GM23338 (cell line): Measurements from ENCODE around the gene ISY1.

Source experiments
- CREB1 ChIP-seq: fragments of 250-450 bp; sonication (Bioruptor Pico); IDR thresholded peaks from 2 replicates; pipeline ENCODE4 v1.5.0; 2020; ENCODE audit warnings: low read depth, mild to moderate bottlenecking, moderate library complexity
- EZH2 ChIP-seq: fragments of 200-600 bp; sonication (generic); IDR thresholded peaks from one replicate; pipeline ENCODE4 v1.8.0; 2017; ENCODE audit warnings: antibody characterized with exemption, mild to moderate bottlenecking, low read depth; ENCODE audit not compliant: unreplicated experiment
- EZH2phosphoT487 ChIP-seq: fragments of 200-600 bp; sonication (generic); IDR thresholded peaks from one replicate; pipeline ENCODE4 v1.8.1; 2018; ENCODE audit warnings: antibody characterized with exemption; ENCODE audit not compliant: unreplicated experiment
- NANOG ChIP-seq: IDR thresholded peaks from 2 replicates; pipeline ENCODE4 v1.6.1; 2016; ENCODE audit warnings: antibody characterized with exemption, borderline replicate concordance
- POLR2AphosphoS5 ChIP-seq: IDR thresholded peaks from 2 replicates; pipeline ENCODE4 v1.6.1; 2016; ENCODE audit warnings: antibody characterized with exemption, low read depth
- ZNF114 ChIP-seq: fragments of 250-450 bp; sonication (Bioruptor Pico); IDR thresholded peaks from 2 replicates; pipeline ENCODE4 v1.5.0; 2020; ENCODE audit warnings: mild to moderate bottlenecking, moderate library complexity
- ZNF331 ChIP-seq: fragments of 250-450 bp; sonication (Bioruptor Pico); IDR thresholded peaks from 2 replicates; pipeline ENCODE4 v1.5.0; 2020; ENCODE audit warnings: low read depth, mild to moderate bottlenecking, moderate library complexity
- TF ChIP-seq, protein P1 (sequence below): IDR thresholded peaks from one replicate; pipeline ENCODE4 v1.6.1; 2018; ENCODE audit warnings: antibody characterized with exemption; ENCODE audit not compliant: unreplicated experiment
- TF ChIP-seq, protein P2 (sequence below), 2 experiments: fragments of 200-600 bp in 1 of 2; sonication (generic) in 1 of 2; conservative IDR thresholded peaks; 2 replicates each; pipeline versions ENCODE4 v1.5.1 to v1.6.1; 2016 to 2017; ENCODE audit warnings: antibody characterized with exemption in 2 of 2, low read depth in 2 of 2, mild to moderate bottlenecking in 2 of 2, moderate library complexity in 1 of 2
- TF ChIP-seq, protein P3 (sequence below): IDR thresholded peaks from 2 replicates; pipeline ENCODE4 v1.6.1; 2016; ENCODE audit warnings: antibody characterized with exemption

DNA sequence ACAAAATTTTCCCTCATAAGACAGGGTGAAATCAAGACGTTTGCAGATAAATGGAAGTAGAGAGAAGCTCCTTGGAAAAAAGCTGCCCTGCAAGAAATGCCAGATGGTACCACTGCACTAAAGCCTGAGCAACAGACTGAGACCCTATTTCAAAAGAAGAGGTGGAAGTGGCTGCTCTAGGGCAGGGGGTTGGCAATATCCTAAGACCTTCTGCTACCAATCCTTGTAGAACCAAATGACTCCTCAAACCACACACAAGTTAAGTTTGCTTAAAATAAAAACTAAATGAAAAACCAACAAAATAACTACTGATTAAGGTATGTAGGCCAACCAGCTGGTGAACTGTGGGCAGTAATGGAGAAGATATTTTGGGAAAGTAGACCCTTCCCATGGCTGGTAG, 60.6 kb downstream of the ISY1 start:
- TF ChIP-seq, protein P1, sequence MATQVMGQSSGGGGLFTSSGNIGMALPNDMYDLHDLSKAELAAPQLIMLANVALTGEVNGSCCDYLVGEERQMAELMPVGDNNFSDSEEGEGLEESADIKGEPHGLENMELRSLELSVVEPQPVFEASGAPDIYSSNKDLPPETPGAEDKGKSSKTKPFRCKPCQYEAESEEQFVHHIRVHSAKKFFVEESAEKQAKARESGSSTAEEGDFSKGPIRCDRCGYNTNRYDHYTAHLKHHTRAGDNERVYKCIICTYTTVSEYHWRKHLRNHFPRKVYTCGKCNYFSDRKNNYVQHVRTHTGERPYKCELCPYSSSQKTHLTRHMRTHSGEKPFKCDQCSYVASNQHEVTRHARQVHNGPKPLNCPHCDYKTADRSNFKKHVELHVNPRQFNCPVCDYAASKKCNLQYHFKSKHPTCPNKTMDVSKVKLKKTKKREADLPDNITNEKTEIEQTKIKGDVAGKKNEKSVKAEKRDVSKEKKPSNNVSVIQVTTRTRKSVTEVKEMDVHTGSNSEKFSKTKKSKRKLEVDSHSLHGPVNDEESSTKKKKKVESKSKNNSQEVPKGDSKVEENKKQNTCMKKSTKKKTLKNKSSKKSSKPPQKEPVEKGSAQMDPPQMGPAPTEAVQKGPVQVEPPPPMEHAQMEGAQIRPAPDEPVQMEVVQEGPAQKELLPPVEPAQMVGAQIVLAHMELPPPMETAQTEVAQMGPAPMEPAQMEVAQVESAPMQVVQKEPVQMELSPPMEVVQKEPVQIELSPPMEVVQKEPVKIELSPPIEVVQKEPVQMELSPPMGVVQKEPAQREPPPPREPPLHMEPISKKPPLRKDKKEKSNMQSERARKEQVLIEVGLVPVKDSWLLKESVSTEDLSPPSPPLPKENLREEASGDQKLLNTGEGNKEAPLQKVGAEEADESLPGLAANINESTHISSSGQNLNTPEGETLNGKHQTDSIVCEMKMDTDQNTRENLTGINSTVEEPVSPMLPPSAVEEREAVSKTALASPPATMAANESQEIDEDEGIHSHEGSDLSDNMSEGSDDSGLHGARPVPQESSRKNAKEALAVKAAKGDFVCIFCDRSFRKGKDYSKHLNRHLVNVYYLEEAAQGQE, result no peak
- TF ChIP-seq, protein P2, sequence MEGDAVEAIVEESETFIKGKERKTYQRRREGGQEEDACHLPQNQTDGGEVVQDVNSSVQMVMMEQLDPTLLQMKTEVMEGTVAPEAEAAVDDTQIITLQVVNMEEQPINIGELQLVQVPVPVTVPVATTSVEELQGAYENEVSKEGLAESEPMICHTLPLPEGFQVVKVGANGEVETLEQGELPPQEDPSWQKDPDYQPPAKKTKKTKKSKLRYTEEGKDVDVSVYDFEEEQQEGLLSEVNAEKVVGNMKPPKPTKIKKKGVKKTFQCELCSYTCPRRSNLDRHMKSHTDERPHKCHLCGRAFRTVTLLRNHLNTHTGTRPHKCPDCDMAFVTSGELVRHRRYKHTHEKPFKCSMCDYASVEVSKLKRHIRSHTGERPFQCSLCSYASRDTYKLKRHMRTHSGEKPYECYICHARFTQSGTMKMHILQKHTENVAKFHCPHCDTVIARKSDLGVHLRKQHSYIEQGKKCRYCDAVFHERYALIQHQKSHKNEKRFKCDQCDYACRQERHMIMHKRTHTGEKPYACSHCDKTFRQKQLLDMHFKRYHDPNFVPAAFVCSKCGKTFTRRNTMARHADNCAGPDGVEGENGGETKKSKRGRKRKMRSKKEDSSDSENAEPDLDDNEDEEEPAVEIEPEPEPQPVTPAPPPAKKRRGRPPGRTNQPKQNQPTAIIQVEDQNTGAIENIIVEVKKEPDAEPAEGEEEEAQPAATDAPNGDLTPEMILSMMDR (conservative IDR thresholded peaks at IDR 0.05; ENCODE audit: low read depth in 2 of 2), result no peak
- TF ChIP-seq POLR2AphosphoS5, result no peak
- no peak for TF ChIP-seq EZH2phosphoT487
- TF ChIP-seq EZH2, result no peak
- no peak for TF ChIP-seq NANOG
- no peak for TF ChIP-seq ZNF331 (CRISPR knock-in tag)
- TF ChIP-seq CREB1 (CRISPR knock-in tag), result no peak
- TF ChIP-seq, protein P3, sequence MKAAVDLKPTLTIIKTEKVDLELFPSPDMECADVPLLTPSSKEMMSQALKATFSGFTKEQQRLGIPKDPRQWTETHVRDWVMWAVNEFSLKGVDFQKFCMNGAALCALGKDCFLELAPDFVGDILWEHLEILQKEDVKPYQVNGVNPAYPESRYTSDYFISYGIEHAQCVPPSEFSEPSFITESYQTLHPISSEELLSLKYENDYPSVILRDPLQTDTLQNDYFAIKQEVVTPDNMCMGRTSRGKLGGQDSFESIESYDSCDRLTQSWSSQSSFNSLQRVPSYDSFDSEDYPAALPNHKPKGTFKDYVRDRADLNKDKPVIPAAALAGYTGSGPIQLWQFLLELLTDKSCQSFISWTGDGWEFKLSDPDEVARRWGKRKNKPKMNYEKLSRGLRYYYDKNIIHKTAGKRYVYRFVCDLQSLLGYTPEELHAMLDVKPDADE, result no peak
- no peak for TF ChIP-seq ZNF114
